HUES6 (cell line): ENCODE measurements around the gene TMEM63B.
"Not testable (repeated sequence)": the region's sequence is repeated elsewhere in the genome, so short reads cannot be mapped to it uniquely, and the experiment has no call there.

Experiments
- H3K27ac ChIP-seq: 2 replicates; pipeline ENCODE4 v1.7.0; 2013; ENCODE audit warnings: low read depth, mild to moderate bottlenecking, low read length, inconsistent platforms
- H3K27me3 ChIP-seq: 2 replicates; pipeline ENCODE4 v1.6.1; 2013; ENCODE audit warnings: low read length; ENCODE audit not compliant: control insufficient read depth, insufficient read depth
- H3K36me3 ChIP-seq: 2 replicates; pipeline ENCODE4 v1.6.1; 2013; ENCODE audit warnings: low read length; ENCODE audit not compliant: control insufficient read depth, insufficient read depth
- H3K4me1 ChIP-seq: 2 replicates; pipeline ENCODE4 v1.6.1; 2013; ENCODE audit warnings: low read length; ENCODE audit not compliant: control insufficient read depth, insufficient read depth
- H3K4me3 ChIP-seq: 2 replicates; pipeline ENCODE4 v1.5.1; 2013; ENCODE audit warnings: low read depth, low read length
- H3K9ac ChIP-seq: one replicate; pipeline ENCODE4 v1.6.1; 2013; ENCODE audit warnings: mild to moderate bottlenecking, low read length
- H3K9me3 ChIP-seq: 2 replicates; pipeline ENCODE4 v1.6.1; 2013; ENCODE audit warnings: low read depth, low read length; ENCODE audit not compliant: control insufficient read depth, insufficient read depth

Gene TMEM63B

GRCh38 chr6:44185953-44186634, 58.7 kb downstream of the TMEM63B start:
- H3K4me1 ChIP-seq: peaks cover 13% of the 10 kb centered on the region
- H3K27me3 ChIP-seq: no peaks in the 10 kb centered on the region
- no peaks in the 10 kb centered on the region for H3K36me3 ChIP-seq
- H3K27ac ChIP-seq: no peak overlapping the region
- H3K9me3 ChIP-seq: no peaks in the 10 kb centered on the region
- H3K9ac ChIP-seq: peak overlapping the region; percentile 22
- no peak overlapping the region for H3K4me3 ChIP-seq

GRCh38 chr6:44186635-44187025, 59.3 kb downstream of the TMEM63B start:
- Histone ChIP-seq H3K27me3 (no peaks in the 10 kb centered on the region), H3K4me1 (peaks cover 13% of the 10 kb centered on the region), H3K9me3 (no peaks in the 10 kb centered on the region), H3K4me3 (no peak overlapping the region), H3K27ac (no peak overlapping the region), H3K9ac (no peak overlapping the region), H3K36me3 (no peaks in the 10 kb centered on the region)

DNA sequence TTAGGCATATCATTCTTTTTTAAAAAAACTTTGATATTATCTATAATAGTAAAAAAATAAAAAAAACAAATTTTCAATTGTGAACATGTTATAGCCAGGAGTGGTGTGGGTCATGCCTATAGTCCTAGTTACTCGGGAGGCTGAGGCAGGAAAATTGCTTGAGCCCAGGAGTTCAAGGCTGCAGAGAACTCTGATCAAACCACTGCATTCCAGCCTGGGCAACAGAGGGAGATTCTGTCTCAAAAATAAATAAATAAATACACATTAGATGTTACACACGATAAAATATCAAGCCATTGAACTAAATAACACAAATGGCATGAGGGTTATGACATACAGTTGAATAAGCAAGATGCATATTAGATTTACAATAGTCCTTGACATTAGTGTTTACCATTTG, 61.5 kb downstream of the TMEM63B start:
- no peak overlapping the region for H3K9ac ChIP-seq
- no peaks in the 10 kb centered on the region for H3K27me3 ChIP-seq
- no peaks in the 10 kb centered on the region for H3K36me3 ChIP-seq
- no peak overlapping the region for H3K27ac ChIP-seq
- H3K4me1 ChIP-seq: peaks cover 18% of the 10 kb centered on the region
- no peak overlapping the region for H3K4me3 ChIP-seq
- H3K9me3 ChIP-seq: no peaks in the 10 kb centered on the region

- Histone ChIP-seq H3K4me1 (peaks cover 18% of the 10 kb centered on the region), H3K4me3 (no peak overlapping the region), H3K36me3 (no peaks in the 10 kb centered on the region), H3K9me3 (no peaks in the 10 kb centered on the region), H3K27ac (no peak overlapping the region), H3K9ac (no peak overlapping the region), H3K27me3 (no peaks in the 10 kb centered on the region)
Measured at GRCh38 chr6:44189257-44189656, 61.9 kb downstream of the TMEM63B start.

DNA sequence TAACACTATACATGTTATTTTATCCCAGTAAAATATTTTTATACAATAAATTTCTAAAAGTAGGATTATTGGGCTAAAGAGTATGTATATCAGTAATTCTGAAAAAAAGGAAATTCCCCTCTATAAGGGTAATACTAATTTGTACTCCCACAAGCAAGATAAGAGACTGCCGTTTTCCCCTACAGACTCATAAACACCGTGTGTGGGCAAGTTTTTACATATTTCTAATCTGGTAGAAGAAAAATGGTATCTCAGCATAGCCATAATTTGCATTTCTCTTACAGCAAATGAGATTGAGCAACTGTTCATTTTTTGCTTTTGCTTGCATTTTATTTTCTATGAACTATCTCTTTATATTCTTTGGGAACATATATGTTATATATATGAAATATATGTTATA, 63.4 kb downstream of the TMEM63B start:
- Histone ChIP-seq H3K27me3 (no peaks in the 10 kb centered on the region), H3K36me3 (no peaks in the 10 kb centered on the region), H3K9me3 (no peaks in the 10 kb centered on the region), H3K27ac (no peak overlapping the region), H3K4me3 (no peak overlapping the region), H3K9ac (no peak overlapping the region), H3K4me1 (peaks cover 18% of the 10 kb centered on the region)

- Histone ChIP-seq H3K9me3 (no peaks in the 10 kb centered on the region), H3K9ac (no peak overlapping the region)
Measured at GRCh38 chr6:44192428-44193041, 65.2 kb downstream of the TMEM63B start.

GRCh38 chr6:44193307-44193910, 66.1 kb downstream of the TMEM63B start:
- no peak overlapping the region for H3K9ac ChIP-seq
- no peaks in the 10 kb centered on the region for H3K36me3 ChIP-seq
- no peak overlapping the region for H3K27ac ChIP-seq
- H3K4me3 ChIP-seq: no peak overlapping the region
- H3K4me1 ChIP-seq: peaks cover 9% of the 10 kb centered on the region
- no peaks in the 10 kb centered on the region for H3K9me3 ChIP-seq
- H3K27me3 ChIP-seq: no peaks in the 10 kb centered on the region

More at GRCh38 chr6:44192428-44193041, 65.2 kb downstream of the TMEM63B start:
- Histone ChIP-seq H3K36me3 (no peaks in the 10 kb centered on the region), H3K27me3 (no peaks in the 10 kb centered on the region), H3K4me3 (no peak overlapping the region), H3K4me1 (peaks cover 9% of the 10 kb centered on the region), H3K27ac (no peak overlapping the region)

DNA sequence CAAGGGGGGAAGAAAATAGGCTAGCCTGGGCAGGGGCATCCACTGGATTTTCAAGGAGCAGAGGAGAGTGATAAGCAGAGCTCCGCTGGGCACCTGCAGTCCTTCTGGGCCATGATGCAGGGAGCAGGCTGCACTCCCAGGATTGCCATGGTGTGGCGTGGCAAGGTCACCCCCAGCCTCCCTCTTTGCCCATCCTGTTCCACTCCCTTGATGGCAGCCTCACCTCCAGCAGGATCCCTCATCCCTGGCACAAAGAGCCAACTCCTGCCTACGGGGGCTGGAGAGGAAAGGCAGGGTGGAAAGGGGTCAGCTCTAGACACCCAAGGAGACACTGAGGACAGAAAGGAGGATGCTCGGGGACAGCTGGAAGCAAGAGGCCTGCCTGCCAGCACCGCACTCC, 67.0 kb downstream of the TMEM63B start:
- H3K9me3 ChIP-seq: no peaks in the 10 kb centered on the region
- no peaks in the 10 kb centered on the region for H3K36me3 ChIP-seq
- H3K9ac ChIP-seq: no peak overlapping the region
- no peak overlapping the region for H3K27ac ChIP-seq
- peaks cover 9% of the 10 kb centered on the region for H3K4me1 ChIP-seq
- no peak overlapping the region for H3K4me3 ChIP-seq
- no peaks in the 10 kb centered on the region for H3K27me3 ChIP-seq

- not testable (repeated sequence) for H3K36me3 ChIP-seq, H3K27me3 ChIP-seq, H3K9ac ChIP-seq, H3K27ac ChIP-seq, H3K9me3 ChIP-seq, H3K4me3 ChIP-seq
- peaks cover 19% of the 10 kb centered on the region for H3K4me1 ChIP-seq
Measured at GRCh38 chr6:44196351-44196750, 69.0 kb downstream of the TMEM63B start.

DNA sequence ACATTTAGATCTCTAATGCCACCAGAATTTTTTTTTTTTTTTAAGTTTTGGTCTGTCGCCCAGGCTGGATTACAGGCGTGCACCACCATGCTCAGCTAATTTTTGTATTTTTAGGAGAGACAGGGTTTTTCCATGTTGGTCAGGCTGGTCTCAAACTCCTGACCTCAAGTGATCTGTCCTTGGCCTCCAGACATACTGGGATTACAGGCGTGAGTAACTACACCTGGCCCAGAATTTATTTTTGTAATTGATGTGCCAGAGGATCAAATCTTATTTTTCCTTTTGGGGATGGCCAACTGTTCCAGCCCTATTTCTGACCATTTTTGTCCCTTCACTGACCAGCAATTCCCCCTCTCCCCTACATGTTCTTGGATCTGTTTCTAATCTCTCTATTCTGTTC, 71.3 kb downstream of the TMEM63B start:
- Histone ChIP-seq H3K9ac (no peak overlapping the region), H3K4me3 (no peak overlapping the region), H3K9me3 (no peaks in the 10 kb centered on the region), H3K4me1 (peaks cover 31% of the 10 kb centered on the region), H3K27me3 (no peaks in the 10 kb centered on the region), H3K27ac (no peak overlapping the region), H3K36me3 (no peaks in the 10 kb centered on the region)

- H3K4me1 ChIP-seq: peaks cover 38% of the 10 kb centered on the region
- H3K36me3 ChIP-seq: no peaks in the 10 kb centered on the region
- H3K27ac ChIP-seq: no peak overlapping the region
- no peak overlapping the region for H3K9ac ChIP-seq
- no peaks in the 10 kb centered on the region for H3K27me3 ChIP-seq
- H3K9me3 ChIP-seq: no peaks in the 10 kb centered on the region
- H3K4me3 ChIP-seq: no peak overlapping the region
Measured at GRCh38 chr6:44199883-44200282, 72.5 kb downstream of the TMEM63B start.
